Activated CD8-positive, alpha-beta memory T cell treated with anti-CD3 and anti-CD28 coated beads for 48 hours (primary cell): ENCODE data around the gene ESCO1.
"Not testable (repeated sequence)": the region's sequence is repeated elsewhere in the genome, so short reads cannot be mapped to it uniquely, and the experiment has no call there.

Experiments used
- DNase-seq, 3 experiments: peaks; one replicate each; pipeline ENCODE4 v3.0.0-alpha.2; 2020; ENCODE audit warnings: low read depth in 2 of 3, low spot score in 2 of 3

The ESCO1 gene

GRCh38 chr18:21592361-21592760 lies 8.1 kb downstream of the ESCO1 start:
- DNase-seq, result not testable (repeated sequence)

- DNase-seq, result no peak
Observed at GRCh38 chr18:21584391-21584790, 16.1 kb downstream of the ESCO1 start.

DNA sequence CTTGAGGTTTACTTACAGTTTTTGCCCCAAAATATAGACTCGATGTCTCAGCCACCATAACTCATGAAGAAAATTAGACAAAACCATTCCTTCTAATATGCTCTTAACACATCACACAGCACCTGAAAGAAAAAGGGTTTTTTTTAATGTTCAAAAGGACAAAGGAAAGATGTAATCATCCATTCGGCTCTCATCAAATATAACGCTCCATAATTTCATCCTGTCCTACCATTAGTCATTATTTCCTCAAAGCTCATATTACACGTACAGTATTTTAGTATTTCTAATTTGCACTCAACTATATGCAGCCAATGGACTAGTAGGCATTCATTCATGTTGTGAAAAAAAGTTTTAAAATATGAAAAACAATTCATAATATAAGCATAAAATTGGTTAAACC lies 24.8 kb downstream of the ESCO1 start:
- no peak for DNase-seq

GRCh38 chr18:21571772-21572171 lies 28.7 kb downstream of the ESCO1 start:
- DNase-seq, result no peak

DNA sequence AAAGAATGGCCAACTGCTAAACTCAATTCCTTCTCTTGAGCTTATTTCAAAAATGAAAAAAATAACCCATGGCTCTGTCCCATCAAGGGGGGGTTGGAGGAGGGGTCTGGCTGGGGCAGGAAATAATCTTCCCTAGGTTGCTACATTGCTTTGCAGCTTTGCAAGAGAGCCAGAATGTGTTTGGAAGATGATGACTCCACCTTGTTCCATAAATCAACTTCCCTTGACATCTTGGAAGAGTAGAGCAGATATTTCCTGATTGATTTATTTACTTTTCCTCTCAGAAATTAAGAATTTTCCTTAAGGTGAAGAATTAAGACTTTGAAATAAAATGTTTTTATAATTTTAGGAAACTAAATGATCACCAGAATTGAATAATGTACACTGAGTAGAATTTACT lies 41.3 kb downstream of the ESCO1 start:
- no peak for DNase-seq

DNA sequence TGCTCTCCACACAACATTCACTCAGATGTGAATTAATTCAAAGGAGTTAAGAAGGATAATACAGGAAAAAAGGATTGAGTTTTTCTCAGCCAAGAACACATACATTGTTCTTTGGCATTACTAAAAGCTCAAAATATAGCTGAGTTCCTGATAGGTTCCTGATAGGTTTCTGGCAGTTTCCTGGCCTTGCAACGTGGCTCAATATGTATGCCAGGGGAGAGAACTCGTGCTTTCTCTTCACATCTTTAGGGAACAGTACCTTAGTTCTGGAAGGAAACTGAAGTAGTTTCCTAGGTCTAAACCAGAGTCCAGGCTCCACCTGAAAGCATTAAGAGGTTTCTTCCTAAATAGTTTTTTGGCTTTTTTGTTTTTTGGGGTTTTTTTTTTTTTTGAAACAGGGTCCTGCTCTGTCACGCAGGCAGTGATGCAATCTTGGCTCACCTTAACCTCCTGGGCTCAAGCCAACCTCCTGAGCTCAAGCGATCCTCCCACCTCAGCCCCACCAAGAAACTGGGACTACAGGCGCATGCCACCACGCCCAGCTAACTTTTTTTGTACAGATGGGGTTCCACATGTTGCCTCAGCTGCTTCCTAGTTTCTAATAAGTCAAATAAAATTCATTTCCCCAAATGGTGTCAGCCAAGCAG lies 42.8 kb downstream of the ESCO1 start:
- DNase-seq, result no peak

DNA sequence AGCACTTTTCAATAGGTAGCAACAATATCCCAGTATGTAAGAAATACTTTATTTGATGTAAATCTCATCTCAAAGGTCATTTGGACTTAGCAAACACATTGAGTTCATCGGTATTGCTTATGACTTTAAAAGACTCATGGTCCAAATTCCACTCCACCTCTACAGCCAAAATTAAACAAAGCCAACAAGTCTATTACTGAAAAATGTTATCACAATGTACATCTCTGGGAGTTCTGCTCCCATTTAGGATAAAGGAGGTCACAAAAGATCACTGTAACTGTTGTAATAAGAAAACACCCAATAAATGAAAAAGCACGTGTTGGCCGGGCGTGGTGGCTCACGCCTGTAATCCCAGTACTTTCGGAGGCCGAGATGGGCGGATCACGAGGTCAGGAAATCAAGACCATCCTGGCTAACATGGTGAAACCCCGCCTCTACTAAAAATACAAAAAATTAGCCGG lies 50.0 kb downstream of the ESCO1 start:
- no peak for DNase-seq

GRCh38 chr18:21548647-21549046 lies 51.9 kb downstream of the ESCO1 start:
- DNase-seq, result no peak

GRCh38 chr18:21546423-21546822 lies 54.1 kb downstream of the ESCO1 start:
- DNase-seq, result no peak

GRCh38 chr18:21538230-21538629 lies 62.3 kb downstream of the ESCO1 start:
- no peak for DNase-seq

GRCh38 chr18:21534327-21534726 lies 66.2 kb downstream of the ESCO1 start:
- no peak for DNase-seq

DNA sequence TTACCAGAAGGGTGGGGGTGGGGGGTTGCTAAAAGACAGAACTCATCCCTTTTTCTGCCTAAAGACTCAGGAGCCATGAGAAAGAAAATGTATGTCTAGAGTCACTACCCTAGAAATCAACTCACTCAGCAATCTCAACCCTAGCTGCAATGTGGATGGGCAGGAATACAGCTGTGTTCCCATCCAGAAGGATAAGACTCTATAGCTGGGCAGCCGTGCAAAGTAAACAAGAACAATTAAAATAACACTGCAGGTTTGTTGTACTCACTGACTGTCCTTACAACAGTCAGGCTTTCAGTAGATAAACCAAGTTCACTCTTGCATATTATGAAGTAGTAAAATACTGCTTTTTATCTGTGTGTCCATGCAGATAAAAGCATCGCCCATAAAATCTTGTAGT lies 74.0 kb downstream of the ESCO1 start:
- no peak for DNase-seq

DNA sequence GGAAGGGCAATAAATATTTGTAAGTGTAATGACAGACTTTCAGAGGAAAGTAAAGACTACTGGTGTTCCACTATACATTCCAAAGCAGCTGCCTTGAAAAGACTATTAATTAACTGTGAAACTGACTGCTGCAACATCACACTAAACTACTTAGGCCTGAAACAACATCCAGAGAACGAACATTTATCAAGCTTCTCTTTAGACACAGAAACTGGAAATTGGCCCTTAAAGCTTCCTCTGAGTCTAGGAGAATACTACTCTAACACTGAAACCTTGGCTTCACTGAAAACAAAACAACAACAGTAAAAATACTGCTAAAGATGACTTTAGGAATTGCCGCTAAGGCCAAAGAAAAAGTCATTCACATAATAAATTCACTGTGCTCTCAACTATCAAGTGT lies 74.6 kb downstream of the ESCO1 start:
- DNase-seq, result no peak

GRCh38 chr18:21522530-21522929 lies 78.0 kb downstream of the ESCO1 start:
- DNase-seq, result no peak

GRCh38 chr18:21513741-21514140 lies 86.8 kb downstream of the ESCO1 start:
- no peak for DNase-seq

DNA sequence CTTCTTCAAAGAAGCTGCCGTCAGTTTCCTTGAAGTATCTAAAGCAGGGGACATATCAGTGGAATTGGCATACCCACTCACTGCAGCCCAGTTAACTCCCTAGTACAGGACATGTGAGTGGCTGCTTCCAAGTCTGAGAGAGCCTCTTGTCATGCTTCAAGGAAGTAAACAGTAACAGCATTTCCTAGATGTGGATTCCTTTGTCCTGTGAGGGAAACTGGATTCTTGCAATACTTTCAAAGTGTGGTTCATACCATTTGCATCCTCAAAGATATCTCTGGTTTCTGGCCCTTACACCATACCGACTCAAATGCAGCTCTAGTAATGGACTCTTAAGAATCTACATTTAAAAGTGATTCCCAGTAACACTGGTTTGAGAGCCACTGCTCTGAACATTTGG lies 87.2 kb downstream of the ESCO1 start:
- DNase-seq, result no peak

DNA sequence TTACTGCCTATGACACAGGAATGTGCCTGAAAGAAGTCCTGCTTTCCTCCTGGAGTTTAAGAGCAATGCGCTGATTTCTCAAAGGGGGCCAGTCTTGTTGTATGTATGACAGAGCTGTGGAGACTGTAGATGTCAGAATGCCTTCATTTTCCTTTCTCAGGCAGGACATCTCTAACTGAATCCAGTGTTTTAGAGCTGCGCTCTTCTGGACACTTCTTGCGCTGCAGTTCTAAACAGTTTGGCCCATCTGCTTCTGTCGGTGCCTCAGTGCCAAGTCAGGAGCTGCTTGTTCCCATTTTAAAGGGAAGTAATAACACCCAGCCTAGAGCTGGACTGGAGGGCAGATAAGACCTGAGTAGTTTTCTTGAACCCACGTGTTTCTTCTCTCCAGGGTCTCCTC lies 91.4 kb downstream of the ESCO1 start:
- DNase-seq, result no peak

DNA sequence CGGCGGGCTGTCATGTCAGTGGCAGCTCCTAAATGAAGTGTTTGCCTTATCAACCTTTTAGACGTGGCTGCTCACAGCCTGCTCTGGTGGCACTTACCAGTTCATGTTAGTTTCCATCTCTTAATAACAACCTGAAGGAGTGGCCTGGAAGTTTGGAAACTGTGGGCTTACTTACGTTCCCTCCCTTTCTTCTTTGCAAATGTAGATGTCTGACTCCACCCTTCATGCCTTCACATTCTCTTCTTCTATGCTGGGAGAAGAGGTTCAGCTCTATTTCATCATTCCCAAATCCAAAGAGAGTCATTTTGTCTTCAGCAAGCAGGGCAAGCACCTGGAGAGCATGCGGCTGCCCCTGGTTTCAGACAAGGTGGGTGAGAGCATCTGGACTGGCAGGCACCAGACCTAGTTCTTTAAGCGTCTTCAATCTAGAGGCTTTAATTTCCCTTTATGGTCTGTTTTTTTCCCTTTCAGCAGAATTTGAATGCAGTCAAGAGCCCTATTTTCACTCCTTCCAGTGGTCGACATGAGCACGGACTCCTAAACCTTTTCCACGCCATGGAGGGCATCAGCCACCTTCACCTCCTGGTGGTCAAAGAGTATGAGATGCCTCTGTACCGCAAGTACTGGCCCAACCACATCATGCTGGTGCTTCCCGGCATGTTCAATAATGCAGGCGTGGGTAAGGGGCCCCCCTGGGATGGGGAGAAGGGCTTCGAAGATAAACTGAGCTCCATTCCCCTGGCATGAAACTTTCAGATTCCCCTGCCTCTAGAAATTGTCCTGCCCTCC lies 92.4 kb downstream of the ESCO1 start:
- no peak for DNase-seq

- no peak for DNase-seq
Observed at GRCh38 chr18:21502661-21503060, 97.8 kb downstream of the ESCO1 start.

GRCh38 chr18:21499997-21500396 lies 100.5 kb downstream of the ESCO1 start:
- DNase-seq, result no peak

DNA sequence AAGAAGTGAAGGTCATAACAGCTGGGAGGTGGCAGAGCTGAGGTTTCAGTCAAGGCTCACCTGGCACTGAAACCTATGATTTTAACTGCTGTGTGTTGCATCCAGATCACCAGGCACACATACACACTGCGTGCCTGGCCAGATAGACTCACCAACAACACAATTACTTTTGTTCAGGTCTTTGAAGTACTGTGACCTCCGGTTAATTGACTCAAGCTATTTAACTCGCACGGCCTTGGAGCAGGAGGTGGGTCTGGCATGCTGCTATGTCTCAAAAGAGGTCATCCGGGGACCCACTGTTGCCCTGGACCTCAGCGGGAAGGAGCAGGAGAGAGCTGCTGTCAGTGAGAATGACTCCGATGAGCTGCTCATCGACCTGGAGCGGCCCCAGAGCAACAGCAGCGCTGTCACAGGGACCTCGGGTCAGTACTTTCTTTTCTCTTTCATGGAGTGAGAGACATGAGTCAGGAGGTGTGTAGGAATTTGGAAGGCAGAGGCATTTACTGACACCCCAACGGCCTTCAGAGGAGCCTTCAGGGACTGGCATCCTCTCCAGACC lies 104.1 kb downstream of the ESCO1 start:
- DNase-seq, result no peak

- no peak for DNase-seq
Observed at GRCh38 chr18:21490748-21491147, 109.8 kb downstream of the ESCO1 start.
